Ovary (tissue), 9 donors: ENCODE results near the gene ZNF334. TPM values are rescaled to one million over a fixed set of nuclear protein-coding genes. Genes with fewer than 3 reads are reported as not detected.

Experiments
- DNase-seq, 5 donors: peaks; one replicate each; pipeline ENCODE4 v3.0.0-alpha.2; 2019 to 2020
- H3K27ac ChIP-seq, 2 donors: fragments of 200-600 bp; one replicate each; pipeline versions ENCODE4 v1.5.1 to v1.8.0; 2019 to 2022
- H3K27me3 ChIP-seq: fragments of 200-600 bp; one replicate; pipeline ENCODE4 v1.8.0; 2022
- H3K36me3 ChIP-seq: fragments of 200-600 bp; sonication (generic); one replicate; pipeline ENCODE4 v1.5.1; 2019
- H3K4me1 ChIP-seq: one replicate; pipeline ENCODE4 v1.8.1; 2013; ENCODE audit warnings: mild to moderate bottlenecking, moderate library complexity; ENCODE audit not compliant: insufficient read depth
- H3K4me3 ChIP-seq: fragments of 200-600 bp; sonication (generic); one replicate; pipeline ENCODE4 v1.5.1; 2017
- H3K9me3 ChIP-seq, 2 donors: fragments of 200-600 bp in 1 of 2; sonication (generic) in 1 of 2; one replicate each; pipeline versions ENCODE4 v1.5.1 to v1.8.1; 2013 to 2019; ENCODE audit warnings: mild to moderate bottlenecking in 1 of 2, moderate library complexity in 1 of 2
- EP300 ChIP-seq: sonication (generic); formaldehyde crosslinking; IDR thresholded peaks from one replicate; pipeline ENCODE4 v1.6.1; 2017; ENCODE audit warnings: antibody characterized with exemption
- POLR2A ChIP-seq: fragments of 450-650 bp; IDR thresholded peaks from one replicate; pipeline ENCODE4 v1.6.1; 2017; ENCODE audit warnings: antibody characterized with exemption, mild to moderate bottlenecking, moderate library complexity
- WGBS, 3 donors: extraction: QIAGEN DNeasy Blood & Tissue Kit in 1 of 3; methylation state at CpG; one replicate each; pipeline versions ENCODE4 v1.1.5 to v1.1.7; 2013 to 2017; 5-methylcytosine and 5-hydroxymethylcytosine counted together
- intact Hi-C, 4 donors: fragments of 100-400 bp; cut with DNase I; formaldehyde crosslinking; loops; one replicate each; pipeline versions ENCODE4 v1.11.0 to v1.15.1; 2022 to 2023
- polyA plus RNA-seq, 2 donors: library from polyadenylated mRNA; stranded (reverse); fragments of 200-250 nt in 1 of 2; fragments of 350-450 nt in 1 of 2; fragmentation: Illumina TruSeq in 1 of 2; extraction: RNeasy Lipid Tissue Mini Kit (QIAGEN cat#74804) in 1 of 2; gene quantifications; one replicate each; pipeline ENCODE4 v1.2.3, GENCODE V29; 2013 to 2014
- total RNA-seq, 7 donors: library from RNA; depleted of rRNA in 2 of 7; stranded (reverse); fragments of >200 nt in 2 of 7; fragmentation: NEBNext Ultra II Directional in 3 of 7; extraction: Animal tissue kit (Norgen Biotek cat#: 25700) in 3 of 7; gene quantifications; one replicate each; pipeline versions ENCODE4 v1.1.0 to v1.2.4, GENCODE V29; 2016 to 2023
- TF ChIP-seq, protein P1 (sequence below), 3 donors: fragments of 450-650 bp in 2 of 3; fragments of 200-600 bp in 1 of 3; IDR thresholded peaks; one replicate each; pipeline versions ENCODE4 v1.5.1 to v1.8.0; 2016 to 2022; ENCODE audit warnings: antibody characterized with exemption in 3 of 3, mild to moderate bottlenecking in 1 of 3
- donor health status: DM: no; HTN: no; CAD: no; lungs with moderate emphysema.
- donor health status: DM: no; HTN: no; CAD: no.
- donor health status: Bipolar disorder and iron deficiency.
- donor health status: DM: yes; HTN: yes; CAD: no.
- donor health status: DM: no; HTN: no; CAD: no.
- donor health status: DM: yes; HTN: yes; CAD: no.

ZNF334 gene
- total and polyA plus RNA-seq, 9 donors, result 5.5 to 16.1 (median 10.7) TPM

DNA sequence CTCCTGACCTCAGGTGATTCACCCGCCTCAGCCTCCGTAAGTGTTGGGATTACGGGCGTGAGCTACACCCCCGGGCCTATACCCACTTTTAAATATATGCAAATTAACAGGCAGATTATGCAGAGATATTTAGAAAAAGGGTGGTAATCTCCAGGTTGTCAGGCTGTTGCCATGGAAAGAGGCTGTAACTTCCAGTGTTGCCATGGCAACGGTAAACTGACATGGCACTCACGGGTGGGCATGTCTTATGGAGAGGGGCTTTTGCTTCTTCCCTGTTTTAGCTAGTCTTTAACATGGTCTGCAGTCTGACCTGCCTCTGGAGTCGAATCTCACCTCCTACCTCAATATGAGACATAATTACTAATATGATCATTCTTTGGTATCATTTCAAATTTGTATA is 44.9 kb downstream of the ZNF334 start:
- TF ChIP-seq POLR2A (no peak), EP300 (no peak)
- TF ChIP-seq, protein P1, sequence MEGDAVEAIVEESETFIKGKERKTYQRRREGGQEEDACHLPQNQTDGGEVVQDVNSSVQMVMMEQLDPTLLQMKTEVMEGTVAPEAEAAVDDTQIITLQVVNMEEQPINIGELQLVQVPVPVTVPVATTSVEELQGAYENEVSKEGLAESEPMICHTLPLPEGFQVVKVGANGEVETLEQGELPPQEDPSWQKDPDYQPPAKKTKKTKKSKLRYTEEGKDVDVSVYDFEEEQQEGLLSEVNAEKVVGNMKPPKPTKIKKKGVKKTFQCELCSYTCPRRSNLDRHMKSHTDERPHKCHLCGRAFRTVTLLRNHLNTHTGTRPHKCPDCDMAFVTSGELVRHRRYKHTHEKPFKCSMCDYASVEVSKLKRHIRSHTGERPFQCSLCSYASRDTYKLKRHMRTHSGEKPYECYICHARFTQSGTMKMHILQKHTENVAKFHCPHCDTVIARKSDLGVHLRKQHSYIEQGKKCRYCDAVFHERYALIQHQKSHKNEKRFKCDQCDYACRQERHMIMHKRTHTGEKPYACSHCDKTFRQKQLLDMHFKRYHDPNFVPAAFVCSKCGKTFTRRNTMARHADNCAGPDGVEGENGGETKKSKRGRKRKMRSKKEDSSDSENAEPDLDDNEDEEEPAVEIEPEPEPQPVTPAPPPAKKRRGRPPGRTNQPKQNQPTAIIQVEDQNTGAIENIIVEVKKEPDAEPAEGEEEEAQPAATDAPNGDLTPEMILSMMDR (IDR thresholded peaks at IDR 0.05), result no peak
- 85 to 87% (median 86%) methylated on average over 8 of the region's 8 CpGs for WGBS, 3 donors

DNA sequence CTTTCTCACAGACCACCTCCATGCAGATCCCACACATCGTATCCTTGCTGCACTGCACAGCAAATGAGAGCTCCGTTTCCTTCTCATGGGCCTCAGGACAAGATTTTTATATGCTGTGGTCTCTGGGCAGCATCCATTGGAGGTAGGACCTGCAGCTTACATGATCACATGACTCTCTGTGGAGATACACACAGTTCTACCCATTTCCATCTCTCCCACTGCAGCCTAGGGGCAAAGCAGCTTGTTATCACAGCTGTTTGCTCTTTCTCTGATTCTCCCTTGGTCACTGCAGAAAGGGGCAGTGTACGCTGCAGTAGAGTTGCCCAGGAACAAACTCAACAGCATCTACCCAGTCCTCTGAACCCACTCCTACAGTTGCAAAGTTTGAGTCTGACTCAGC is 48.9 kb downstream of the ZNF334 start:
- 77 to 86% (median 83%) methylated on average over 3 of the region's 3 CpGs for WGBS, 3 donors
- no peaks in the 10 kb centered on the region for H3K27me3 ChIP-seq
- intact Hi-C loops, result no loop called here

More for the DNA sequence above, 44.9 kb downstream of the ZNF334 start:
- H3K9me3 ChIP-seq, result no peaks in the 10 kb centered on the region
- no peaks in the 10 kb centered on the region for H3K36me3 ChIP-seq
- intact Hi-C loops, result no loop called here
- H3K27ac ChIP-seq, result no peak overlapping the region
- H3K4me1 ChIP-seq, result no peaks in the 10 kb centered on the region
- DNase-seq, result no peak
- H3K4me3 ChIP-seq, result no peak overlapping the region
- no peaks in the 10 kb centered on the region for H3K27me3 ChIP-seq

DNA sequence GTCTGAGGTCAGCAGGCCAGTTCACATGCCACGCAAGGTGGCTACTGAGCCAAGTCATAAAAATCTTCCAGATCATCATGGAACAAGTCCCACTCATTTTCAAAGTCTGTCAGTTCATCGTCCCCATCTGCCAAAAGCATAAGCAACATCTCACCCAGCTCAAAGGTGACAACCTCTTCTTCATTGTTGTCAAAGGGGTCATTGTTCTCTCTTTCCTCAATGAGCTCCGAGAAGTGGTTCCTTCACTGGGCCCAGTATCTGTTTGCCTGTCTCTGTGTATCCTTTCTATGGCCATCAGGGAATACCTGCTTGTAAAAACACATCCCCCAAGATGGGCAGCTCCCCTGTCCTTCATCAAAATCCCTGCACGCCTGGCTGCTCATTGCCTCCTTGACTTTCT is 49.5 kb downstream of the ZNF334 start:
- H3K36me3 ChIP-seq, result no peaks in the 10 kb centered on the region
- H3K4me1 ChIP-seq, result peaks cover 3% of the 10 kb centered on the region
- intact Hi-C loops, result no loop called here
- 89 to 92% (median 89%) methylated on average over 4 of the region's 4 CpGs for WGBS, 3 donors
- H3K27ac ChIP-seq, result no peak overlapping the region
- no peak overlapping the region for H3K4me3 ChIP-seq
- TF ChIP-seq EP300, result no peak
- TF ChIP-seq, protein P1 (IDR thresholded peaks at IDR 0.05), result no peak
- TF ChIP-seq POLR2A, result no peak
- H3K27me3 ChIP-seq, result no peaks in the 10 kb centered on the region
- H3K9me3 ChIP-seq, result no peaks in the 10 kb centered on the region
- DNase-seq, result no peak

More for the DNA sequence above, 48.9 kb downstream of the ZNF334 start:
- Histone ChIP-seq H3K36me3 (no peaks in the 10 kb centered on the region), H3K9me3 (no peaks in the 10 kb centered on the region), H3K27ac (no peak overlapping the region), H3K4me3 (no peak overlapping the region), H3K4me1 (no peaks in the 10 kb centered on the region)
- no peak for DNase-seq
- no peak for TF ChIP-seq EP300
- TF ChIP-seq, protein P1 (IDR thresholded peaks at IDR 0.05), result no peak
- no peak for TF ChIP-seq POLR2A

DNA sequence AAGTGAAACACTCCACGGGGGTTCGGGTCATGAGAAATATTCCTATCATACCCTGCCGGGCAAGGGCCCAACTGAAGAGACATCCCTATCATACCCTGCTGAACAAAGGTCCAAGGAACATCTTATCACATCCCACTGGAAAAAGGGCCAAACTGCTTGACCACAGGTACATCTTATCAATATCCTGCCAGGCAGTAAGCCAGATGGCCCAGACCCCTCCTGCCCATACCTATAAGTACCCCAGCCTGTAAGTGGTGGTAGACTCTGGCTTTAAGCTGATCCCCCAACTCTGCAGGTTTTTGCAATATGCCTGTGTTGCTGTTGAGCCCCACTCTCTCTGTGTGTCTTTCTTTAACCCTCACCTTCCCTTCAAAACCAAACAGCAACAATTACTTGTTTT is 51.6 kb downstream of the ZNF334 start:
- peaks cover 3% of the 10 kb centered on the region for H3K4me1 ChIP-seq
- no peak overlapping the region for H3K4me3 ChIP-seq
- TF ChIP-seq, protein P1 (IDR thresholded peaks at IDR 0.05), result no peak
- TF ChIP-seq POLR2A (no peak), EP300 (no peak)
- DNase-seq, result no peak
- no peak overlapping the region for H3K27ac ChIP-seq
- 82 to 97% (median 90%) methylated on average over 3 of the region's 3 CpGs for WGBS, 3 donors
- no peaks in the 10 kb centered on the region for H3K36me3 ChIP-seq
- no peaks in the 10 kb centered on the region for H3K27me3 ChIP-seq
- no peaks in the 10 kb centered on the region for H3K9me3 ChIP-seq
- intact Hi-C loops, result no loop called here
